COLO668 (cell line): ENCODE data around the gene ANO8.

Experiments used
- DNase-seq: peaks from one replicate; lab custom pipeline; 2025; ENCODE audit not compliant: unreplicated experiment; lab: John Stamatoyannopoulos, UW

The ANO8 gene

GRCh38 chr19:17348700-17349099, 14.0 kb upstream of the ANO8 start:
- peak; percentile 26 for DNase-seq

- no peak for DNase-seq
Measured at GRCh38 chr19:17347877-17348276, 13.2 kb upstream of the ANO8 start.

GRCh38 chr19:17347361-17347760, 12.7 kb upstream of the ANO8 start:
- no peak for DNase-seq

GRCh38 chr19:17346109-17346671, 11.5 kb upstream of the ANO8 start:
- peak; percentile 62 for DNase-seq

- DNase-seq = no peak
Measured at GRCh38 chr19:17341845-17342244, 7.2 kb upstream of the ANO8 start.

- DNase-seq = no peak
Measured at GRCh38 chr19:17341386-17341785, 6.7 kb upstream of the ANO8 start.

GRCh38 chr19:17340871-17341357, 6.3 kb upstream of the ANO8 start:
- DNase-seq = no peak

- DNase-seq = no peak
Measured at GRCh38 chr19:17340302-17340870, 5.7 kb upstream of the ANO8 start.

GRCh38 chr19:17339088-17339741, 4.6 kb upstream of the ANO8 start:
- DNase-seq = peak; percentile 5

GRCh38 chr19:17338433-17339078, 3.9 kb upstream of the ANO8 start:
- DNase-seq = no peak

- DNase-seq = peak; percentile 51
Measured at GRCh38 chr19:17337675-17338432, 3.2 kb upstream of the ANO8 start.

- DNase-seq = peak; percentile 98
Measured at GRCh38 chr19:17336872-17337674, 2.4 kb upstream of the ANO8 start, which contains the start of gene GTPBP3. GTPBP3 (plus strand) TSS chr19:17337553; CDS start chr19:17337612, 59 bp downstream.

GRCh38 chr19:17335575-17335974, 920 bp upstream of the ANO8 start:
- DNase-seq = no peak

- peak; percentile 25 for DNase-seq
Measured at GRCh38 chr19:17333611-17334413, 843 bp downstream of the ANO8 start.

GRCh38 chr19:17332677-17333581, 1.7 kb downstream of the ANO8 start:
- DNase-seq = peak; percentile 42

- no peak for DNase-seq
Measured at GRCh38 chr19:17332360-17332676, 2.3 kb downstream of the ANO8 start.

- peak; percentile 67 for DNase-seq
Measured at GRCh38 chr19:17331045-17331558, 3.6 kb downstream of the ANO8 start.

- DNase-seq = no peak
Measured at GRCh38 chr19:17330262-17331044, 4.2 kb downstream of the ANO8 start.
